HCT116 (cell line): ENCODE results near the gene RBM28. TPM values are rescaled to one million over a fixed set of nuclear protein-coding genes. Genes with fewer than 3 reads are reported as not detected.

ENCODE experiments used
- ATAC-seq: fragments of 200-7000 bp; cut with Tn5 transposase; 2 replicates; pipeline ENCODE4 v1.9.1; 2020; ENCODE audit warnings: mild to moderate bottlenecking, moderate library complexity
- BruUV-seq: library from RNA; stranded (reverse); fragments of 400-500 nt; replicated peaks from 2 replicates; lab custom pipeline; 2021; lab: Mats Ljungman, UMichigan
- CTCF ChIA-PET: fragments of 300-600 bp; sonication (Branson Sonifier 250); formaldehyde crosslinking; loops from one replicate; lab custom pipeline; 2021; ENCODE audit warnings: antibody characterized with exemption; lab: Charles Lee
- POLR2A ChIA-PET: fragments of 300-600, 350-600 bp; sonication (Branson Sonifier 250); formaldehyde crosslinking; loops from one replicate; lab custom pipeline; 2021; ENCODE audit warnings: antibody characterized with exemption; lab: Charles Lee
- RAD21 ChIA-PET, 2 experiments: fragments of 300-600 bp; sonication (Branson Sonifier 250); formaldehyde crosslinking; loops; one replicate each; lab custom pipeline; 2023; ENCODE audit warnings: low total read pairs in 2 of 2; ENCODE audit not compliant: uncharacterized antibody in 2 of 2, unreplicated experiment in 2 of 2, low non-redundant PET in 1 of 2; lab: Charles Lee
- DNase-seq: peaks from one replicate; pipeline ENCODE4 v3.0.0-alpha.2; 2010; ENCODE audit warnings: low read depth, low spot score
- H2AFZ ChIP-seq: fragments of 200-600 bp; shearing (Covaris generic), sonication (generic); 2 replicates; pipeline ENCODE4 v1.6.1; 2017; ENCODE audit warnings: low read depth, mixed run types, mixed read lengths, antibody characterized with exemption, low read length; ENCODE audit not compliant: poor library complexity, severe bottlenecking
- H3K27ac ChIP-seq: 2 replicates; pipeline ENCODE4 v1.5.1; 2012; ENCODE audit warnings: low read depth, low read length
- H3K27me3 ChIP-seq: fragments of 200-600 bp; sonication (generic); 2 replicates; pipeline ENCODE4 v1.6.1; 2016; ENCODE audit warnings: mixed run types, low read length, mixed read lengths; ENCODE audit not compliant: insufficient read depth
- H3K36me3 ChIP-seq, 2 experiments: fragments of 200-500 bp in 1 of 2; fragments of 200-600 bp in 1 of 2; sonication (Bioruptor generic) in 1 of 2; sonication (generic) in 1 of 2; 2 replicates each; pipeline versions ENCODE4 v1.5.1 to v1.6.1; 2014 to 2016; ENCODE audit warnings: low read length in 2 of 2, inconsistent platforms in 1 of 2, mixed read lengths in 1 of 2, mixed run types in 1 of 2; ENCODE audit not compliant: insufficient read depth in 2 of 2, control insufficient read depth in 1 of 2
- H3K4me1 ChIP-seq, 2 experiments: fragments of 200-600 bp in 1 of 2; sonication (generic) in 1 of 2; 2 replicates each; pipeline versions ENCODE4 v1.5.1 to v1.6.1; 2012 to 2017; ENCODE audit warnings: low read length in 2 of 2, inconsistent platforms in 1 of 2, mild to moderate bottlenecking in 1 of 2, mixed read lengths in 1 of 2, mixed run types in 1 of 2, moderate library complexity in 1 of 2; ENCODE audit not compliant: insufficient read depth in 2 of 2, control insufficient read depth in 1 of 2
- H3K4me2 ChIP-seq: fragments of 200-600 bp; sonication (generic); 2 replicates; pipeline ENCODE4 v1.6.1; 2017; ENCODE audit warnings: mixed run types, low read length, mixed read lengths
- H3K4me3 ChIP-seq, 2 experiments: fragments of 200-600 bp in 1 of 2; sonication (generic) in 1 of 2; replicated peaks in 1 of 2; 2 replicates each; pipeline ENCODE4 v1.5.1; 2011 to 2016; ENCODE audit warnings: low read length in 2 of 2, control low read depth in 1 of 2, low read depth in 1 of 2, mild to moderate bottlenecking in 1 of 2, mixed read lengths in 1 of 2, mixed run types in 1 of 2
- H3K79me2 ChIP-seq: fragments of 200-600 bp; sonication (generic); 2 replicates; pipeline ENCODE4 v1.6.1; 2017; ENCODE audit warnings: mild to moderate bottlenecking, mixed run types, low read length, moderate library complexity, mixed read lengths; ENCODE audit not compliant: insufficient read depth
- H3K9ac ChIP-seq: fragments of 200-600 bp; sonication (generic); 2 replicates; pipeline ENCODE4 v1.6.1; 2016; ENCODE audit warnings: low read length, mixed read lengths
- H3K9me2 ChIP-seq: fragments of 200-600 bp; sonication (generic), shearing (Covaris generic); 2 replicates; pipeline ENCODE4 v1.6.1; 2017; ENCODE audit warnings: mixed run types, mild to moderate bottlenecking, moderate library complexity; ENCODE audit not compliant: insufficient read depth
- H3K9me3 ChIP-seq, 2 experiments: fragments of 200-500 bp in 1 of 2; fragments of 200-600 bp in 1 of 2; sonication (Bioruptor generic) in 1 of 2; sonication (generic) in 1 of 2; 2 replicates each; pipeline ENCODE4 v1.6.1; 2014 to 2017; ENCODE audit warnings: low read length in 2 of 2, mixed read lengths in 2 of 2, inconsistent platforms in 1 of 2, low read depth in 1 of 2, mild to moderate bottlenecking in 1 of 2, mixed run types in 1 of 2, moderate library complexity in 1 of 2; ENCODE audit not compliant: control insufficient read depth in 1 of 2, insufficient read depth in 1 of 2
- H4K20me1 ChIP-seq: fragments of 200-600 bp; sonication (generic), shearing (Covaris generic); 2 replicates; pipeline ENCODE4 v1.6.1; 2017; ENCODE audit warnings: mixed run types, mild to moderate bottlenecking, moderate library complexity; ENCODE audit not compliant: insufficient read depth
- CBX3 ChIP-seq: IDR thresholded peaks from 2 replicates; pipeline ENCODE4 v1.6.1; 2012; ENCODE audit warnings: low read depth
- CEBPB ChIP-seq: IDR thresholded peaks from 2 replicates; pipeline ENCODE4 v1.6.1; 2012; ENCODE audit warnings: low read depth
- EGR1 ChIP-seq: IDR thresholded peaks from 2 replicates; pipeline ENCODE4 v1.6.1; 2012; ENCODE audit warnings: low read depth
- ELF1 ChIP-seq: IDR thresholded peaks from 2 replicates; pipeline ENCODE4 v1.6.1; 2012; ENCODE audit warnings: low read depth, borderline replicate concordance
- EZH2 ChIP-seq: fragments of 200-600 bp; sonication (generic); IDR thresholded peaks from 2 replicates; pipeline ENCODE4 v1.6.1; 2017; ENCODE audit warnings: antibody characterized with exemption, mixed run types
- FOSL1 ChIP-seq: IDR thresholded peaks from 2 replicates; pipeline ENCODE4 v1.6.1; 2012; ENCODE audit warnings: low read depth
- JUND ChIP-seq: IDR thresholded peaks from 2 replicates; pipeline ENCODE4 v1.6.1; 2012
- POLR2AphosphoS5 ChIP-seq: IDR thresholded peaks from 2 replicates; pipeline ENCODE4 v1.6.1; 2011; ENCODE audit warnings: mild to moderate bottlenecking, low read depth, low read length, moderate library complexity
- SIN3A ChIP-seq: IDR thresholded peaks from 2 replicates; pipeline ENCODE4 v1.6.1; 2012; ENCODE audit warnings: low read depth
- SRF ChIP-seq: IDR thresholded peaks from 2 replicates; pipeline ENCODE4 v1.6.1; 2012; ENCODE audit warnings: low read depth
- intact Hi-C: fragments of 100-400 bp; cut with micrococcal nuclease; formaldehyde crosslinking; loops from 2 replicates; pipeline ENCODE4 v1.10.0; 2022
- total RNA-seq: library from RNA; stranded (reverse); gene quantifications from one replicate; pipeline ENCODE4 v1.2.1, GENCODE V29; 2021; ENCODE audit not compliant: unreplicated experiment
- TF ChIP-seq, protein P1 (sequence below): IDR thresholded peaks from 2 replicates; pipeline ENCODE4 v1.6.1; 2011; ENCODE audit warnings: mild to moderate bottlenecking, low read length, moderate library complexity; ENCODE audit not compliant: insufficient replicate concordance; ENCODE audit errors: extremely low read depth
- TF ChIP-seq, protein P2 (sequence below), 3 experiments: fragments of 200-600 bp in 1 of 3; sonication (generic) in 1 of 3; IDR thresholded peaks in 2 of 3; conservative IDR thresholded peaks in 1 of 3; 2 replicates each; pipeline ENCODE4 v1.5.1; 2012 to 2017; ENCODE audit warnings: low read depth in 2 of 3, low read length in 2 of 3, antibody characterized with exemption in 1 of 3, borderline replicate concordance in 1 of 3, control low read depth in 1 of 3, mild to moderate bottlenecking in 1 of 3, mixed read lengths in 1 of 3, mixed run types in 1 of 3, moderate library complexity in 1 of 3; ENCODE audit not compliant: insufficient read depth in 1 of 3
- TF ChIP-seq, protein P3 (sequence below): IDR thresholded peaks from 2 replicates; pipeline ENCODE4 v1.6.1; 2012

The RBM28 gene
- total RNA-seq, 1 experiment from 2014 or later, result 66.3 TPM

GRCh38 chr7:128278366-128278765, 65.3 kb downstream of the RBM28 start:
- RAD21 ChIA-PET, result no interaction called here
- Histone ChIP-seq H3K9me3 (peaks cover 0 to 4% of the 10 kb centered on the region in 2 experiments; a peak in 2 of 4 replicates), H4K20me1 (no peaks in the 10 kb centered on the region), H3K4me2 (no peak overlapping the region), H2AFZ (no peak overlapping the region), H3K79me2 (no peaks in the 10 kb centered on the region), H3K36me3 (no peaks in the 10 kb centered on the region), H3K9ac (no peak overlapping the region), H3K4me3 (no peak overlapping the region), H3K4me1 (no peaks in the 10 kb centered on the region), H3K9me2 (no peaks in the 10 kb centered on the region), H3K27ac (no peak overlapping the region), H3K27me3 (no peaks in the 10 kb centered on the region)
- no peak for ATAC-seq
- BruUV-seq, result no TSS peak
- CTCF ChIA-PET, result no interaction called here
- POLR2A ChIA-PET, result no interaction called here
- intact Hi-C loops, result no loop called here
- no peak for DNase-seq
- TF ChIP-seq SIN3A, result no peak
- TF ChIP-seq EGR1, result no peak
- no peak for TF ChIP-seq EZH2
- no peak for TF ChIP-seq FOSL1
- no peak for TF ChIP-seq ELF1
- TF ChIP-seq, protein P1, sequence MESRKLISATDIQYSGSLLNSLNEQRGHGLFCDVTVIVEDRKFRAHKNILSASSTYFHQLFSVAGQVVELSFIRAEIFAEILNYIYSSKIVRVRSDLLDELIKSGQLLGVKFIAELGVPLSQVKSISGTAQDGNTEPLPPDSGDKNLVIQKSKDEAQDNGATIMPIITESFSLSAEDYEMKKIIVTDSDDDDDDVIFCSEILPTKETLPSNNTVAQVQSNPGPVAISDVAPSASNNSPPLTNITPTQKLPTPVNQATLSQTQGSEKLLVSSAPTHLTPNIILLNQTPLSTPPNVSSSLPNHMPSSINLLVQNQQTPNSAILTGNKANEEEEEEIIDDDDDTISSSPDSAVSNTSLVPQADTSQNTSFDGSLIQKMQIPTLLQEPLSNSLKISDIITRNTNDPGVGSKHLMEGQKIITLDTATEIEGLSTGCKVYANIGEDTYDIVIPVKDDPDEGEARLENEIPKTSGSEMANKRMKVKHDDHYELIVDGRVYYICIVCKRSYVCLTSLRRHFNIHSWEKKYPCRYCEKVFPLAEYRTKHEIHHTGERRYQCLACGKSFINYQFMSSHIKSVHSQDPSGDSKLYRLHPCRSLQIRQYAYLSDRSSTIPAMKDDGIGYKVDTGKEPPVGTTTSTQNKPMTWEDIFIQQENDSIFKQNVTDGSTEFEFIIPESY, result no peak
- TF ChIP-seq CBX3, result no peak
- TF ChIP-seq CEBPB, result no peak
- TF ChIP-seq, protein P2, sequence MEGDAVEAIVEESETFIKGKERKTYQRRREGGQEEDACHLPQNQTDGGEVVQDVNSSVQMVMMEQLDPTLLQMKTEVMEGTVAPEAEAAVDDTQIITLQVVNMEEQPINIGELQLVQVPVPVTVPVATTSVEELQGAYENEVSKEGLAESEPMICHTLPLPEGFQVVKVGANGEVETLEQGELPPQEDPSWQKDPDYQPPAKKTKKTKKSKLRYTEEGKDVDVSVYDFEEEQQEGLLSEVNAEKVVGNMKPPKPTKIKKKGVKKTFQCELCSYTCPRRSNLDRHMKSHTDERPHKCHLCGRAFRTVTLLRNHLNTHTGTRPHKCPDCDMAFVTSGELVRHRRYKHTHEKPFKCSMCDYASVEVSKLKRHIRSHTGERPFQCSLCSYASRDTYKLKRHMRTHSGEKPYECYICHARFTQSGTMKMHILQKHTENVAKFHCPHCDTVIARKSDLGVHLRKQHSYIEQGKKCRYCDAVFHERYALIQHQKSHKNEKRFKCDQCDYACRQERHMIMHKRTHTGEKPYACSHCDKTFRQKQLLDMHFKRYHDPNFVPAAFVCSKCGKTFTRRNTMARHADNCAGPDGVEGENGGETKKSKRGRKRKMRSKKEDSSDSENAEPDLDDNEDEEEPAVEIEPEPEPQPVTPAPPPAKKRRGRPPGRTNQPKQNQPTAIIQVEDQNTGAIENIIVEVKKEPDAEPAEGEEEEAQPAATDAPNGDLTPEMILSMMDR (IDR thresholded peaks at IDR 0.05 in 2 of 3, conservative IDR thresholded peaks at IDR 0.05 in 1 of 3; ENCODE audit: borderline replicate concordance in 1 of 3, insufficient read depth in 1 of 3, low read depth in 2 of 3, low read length in 2 of 3), result no peak
- no peak for TF ChIP-seq JUND
- TF ChIP-seq, protein P3, sequence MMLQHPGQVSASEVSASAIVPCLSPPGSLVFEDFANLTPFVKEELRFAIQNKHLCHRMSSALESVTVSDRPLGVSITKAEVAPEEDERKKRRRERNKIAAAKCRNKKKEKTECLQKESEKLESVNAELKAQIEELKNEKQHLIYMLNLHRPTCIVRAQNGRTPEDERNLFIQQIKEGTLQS, result no peak
- no peak for TF ChIP-seq SRF
- TF ChIP-seq POLR2AphosphoS5, result no peak
